Lower leg skin (tissue), 3 donors: ENCODE results near the gene TUBA4A.

ENCODE experiments used
- POLR2A ChIP-seq, 2 donors: fragments of 450-650 bp; IDR thresholded peaks; one replicate each; pipeline ENCODE4 v1.6.1; 2016 to 2017; ENCODE audit warnings: antibody characterized with exemption in 2 of 2, mild to moderate bottlenecking in 1 of 2, moderate library complexity in 1 of 2
- TF ChIP-seq, protein P1 (sequence below), 3 donors: fragments of 450-650 bp; IDR thresholded peaks; one replicate each; pipeline ENCODE4 v1.5.1; 2016; ENCODE audit warnings: antibody characterized with exemption in 3 of 3, mild to moderate bottlenecking in 3 of 3, moderate library complexity in 2 of 3

DNA sequence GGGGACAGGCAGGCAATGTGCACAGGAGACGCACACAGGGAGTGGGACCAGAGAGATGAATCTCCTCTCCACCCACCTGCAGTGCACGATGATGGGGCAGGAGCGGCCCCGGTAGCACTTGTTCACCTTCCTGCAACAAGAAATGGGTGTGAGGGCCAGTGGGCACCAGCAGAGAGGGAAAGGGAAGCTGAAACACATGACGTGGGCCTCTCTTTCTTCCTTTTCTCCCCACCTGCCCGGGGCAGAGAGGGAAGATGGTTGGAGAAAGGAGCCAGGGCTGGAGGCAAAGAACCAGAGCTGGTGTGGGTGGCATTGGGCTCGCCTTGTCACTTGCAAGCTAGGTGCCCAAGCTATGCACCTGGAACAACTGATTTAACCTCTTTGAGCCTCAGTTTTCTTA is 37.7 kb upstream of the TUBA4A start:
- TF ChIP-seq, protein P1, sequence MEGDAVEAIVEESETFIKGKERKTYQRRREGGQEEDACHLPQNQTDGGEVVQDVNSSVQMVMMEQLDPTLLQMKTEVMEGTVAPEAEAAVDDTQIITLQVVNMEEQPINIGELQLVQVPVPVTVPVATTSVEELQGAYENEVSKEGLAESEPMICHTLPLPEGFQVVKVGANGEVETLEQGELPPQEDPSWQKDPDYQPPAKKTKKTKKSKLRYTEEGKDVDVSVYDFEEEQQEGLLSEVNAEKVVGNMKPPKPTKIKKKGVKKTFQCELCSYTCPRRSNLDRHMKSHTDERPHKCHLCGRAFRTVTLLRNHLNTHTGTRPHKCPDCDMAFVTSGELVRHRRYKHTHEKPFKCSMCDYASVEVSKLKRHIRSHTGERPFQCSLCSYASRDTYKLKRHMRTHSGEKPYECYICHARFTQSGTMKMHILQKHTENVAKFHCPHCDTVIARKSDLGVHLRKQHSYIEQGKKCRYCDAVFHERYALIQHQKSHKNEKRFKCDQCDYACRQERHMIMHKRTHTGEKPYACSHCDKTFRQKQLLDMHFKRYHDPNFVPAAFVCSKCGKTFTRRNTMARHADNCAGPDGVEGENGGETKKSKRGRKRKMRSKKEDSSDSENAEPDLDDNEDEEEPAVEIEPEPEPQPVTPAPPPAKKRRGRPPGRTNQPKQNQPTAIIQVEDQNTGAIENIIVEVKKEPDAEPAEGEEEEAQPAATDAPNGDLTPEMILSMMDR (IDR thresholded peaks at IDR 0.05) = no peak
- no peak for TF ChIP-seq POLR2A (IDR thresholded peaks at IDR 0.05)
